HepG2 (cell line): ENCODE measurements around the gene TMEM219. TPM values are rescaled to one million over a fixed set of nuclear protein-coding genes. Genes with fewer than 3 reads are reported as not detected.

Experiments
- ARNT ChIP-seq: fragments of 450-650 bp; IDR thresholded peaks from 2 replicates; pipeline ENCODE4 v1.6.1; 2017
- MAZ ChIP-seq, 2 experiments: sonication (generic) in 1 of 2; formaldehyde crosslinking in 1 of 2; IDR thresholded peaks; 2 replicates each; pipeline versions ENCODE4 v1.5.0 to v1.6.1; 2012 to 2020; ENCODE audit warnings: low read depth in 2 of 2, mild to moderate bottlenecking in 2 of 2, borderline replicate concordance in 1 of 2, improper control_type of control experiment in 1 of 2, low read length in 1 of 2, missing genetic modification reagents in 1 of 2, moderate library complexity in 1 of 2
- MIER2 ChIP-seq: IDR thresholded peaks from 2 replicates; pipeline ENCODE4 v1.6.1; 2016; ENCODE audit warnings: missing biosample characterization, missing genetic modification reagents
- THRA ChIP-seq: sonication (generic); formaldehyde crosslinking; IDR thresholded peaks from 2 replicates; pipeline ENCODE4 v1.4.0; 2020; ENCODE audit warnings: missing genetic modification reagents, borderline replicate concordance
- ZBTB40 ChIP-seq, 2 experiments: fragments of 450-650 bp in 1 of 2; sonication (generic) in 1 of 2; formaldehyde crosslinking in 1 of 2; IDR thresholded peaks; 2 replicates each; pipeline versions ENCODE4 v1.6.1 to v1.8.0; 2016 to 2022; ENCODE audit warnings: antibody characterized with exemption in 1 of 2, mild to moderate bottlenecking in 1 of 2, missing genetic modification reagents in 1 of 2
- ZNF761 ChIP-seq: sonication (generic); formaldehyde crosslinking; conservative IDR thresholded peaks from 2 replicates; pipeline ENCODE4 v1.4.0; 2020; ENCODE audit warnings: mild to moderate bottlenecking, missing genetic modification reagents
- polyA plus RNA-seq, 8 experiments: library from polyadenylated mRNA; depleted of rRNA in 3 of 8; stranded (reverse) in 7 of 8; unstranded in 1 of 8; fragments of >200 nt; fragmentation: Illumina TruSeq in 4 of 8; extraction: Trizol in 4 of 8; gene quantifications; 2 replicates each; pipeline versions ENCODE4 v1.2.1 to v1.2.3, GENCODE V29; 2011 to 2016; ENCODE audit warnings: low read depth in 4 of 8, missing spikeins in 1 of 8, mixed read lengths in 1 of 8; ENCODE audit not compliant: insufficient read depth in 1 of 8
- total RNA-seq, 5 experiments: library from RNA; depleted of rRNA; stranded (reverse); fragments of >200 nt; fragmentation: Illumina TruSeq; extraction: Trizol; gene quantifications; 2 replicates each; pipeline ENCODE4 v1.2.3, GENCODE V29; 2016; ENCODE audit warnings: low read depth in 1 of 5
- TF ChIP-seq, protein P1 (sequence below): IDR thresholded peaks from 2 replicates; pipeline ENCODE4 v1.6.1; 2012; ENCODE audit warnings: low read length, improper control_type of control experiment
- TF ChIP-seq, protein P2 (sequence below): sonication (generic); formaldehyde crosslinking; IDR thresholded peaks from 2 replicates; pipeline ENCODE4 v1.8.1; 2023; ENCODE audit warnings: mild to moderate bottlenecking, missing genetic modification reagents

Gene TMEM219
- total and polyA plus RNA-seq, 2 of the 13 experiments (the other 11 are each of a cell fraction or from before 2014, with no cell fraction given), result 105 to 115 TPM

- no peak for TF ChIP-seq MAZ (IDR thresholded peaks at IDR 0.05; ENCODE audit: borderline replicate concordance, low read depth, low read length)
- TF ChIP-seq MAZ (CRISPR knock-in tag; IDR thresholded peaks at IDR 0.05; ENCODE audit: low read depth), result 0 out of 2 replicates have a peak, but pooled peaks have one; percentile 40
- TF ChIP-seq ARNT, result no peak
- TF ChIP-seq ZNF761, result no peak; the same call in 1 of the 2 replicates
- TF ChIP-seq, protein P1, sequence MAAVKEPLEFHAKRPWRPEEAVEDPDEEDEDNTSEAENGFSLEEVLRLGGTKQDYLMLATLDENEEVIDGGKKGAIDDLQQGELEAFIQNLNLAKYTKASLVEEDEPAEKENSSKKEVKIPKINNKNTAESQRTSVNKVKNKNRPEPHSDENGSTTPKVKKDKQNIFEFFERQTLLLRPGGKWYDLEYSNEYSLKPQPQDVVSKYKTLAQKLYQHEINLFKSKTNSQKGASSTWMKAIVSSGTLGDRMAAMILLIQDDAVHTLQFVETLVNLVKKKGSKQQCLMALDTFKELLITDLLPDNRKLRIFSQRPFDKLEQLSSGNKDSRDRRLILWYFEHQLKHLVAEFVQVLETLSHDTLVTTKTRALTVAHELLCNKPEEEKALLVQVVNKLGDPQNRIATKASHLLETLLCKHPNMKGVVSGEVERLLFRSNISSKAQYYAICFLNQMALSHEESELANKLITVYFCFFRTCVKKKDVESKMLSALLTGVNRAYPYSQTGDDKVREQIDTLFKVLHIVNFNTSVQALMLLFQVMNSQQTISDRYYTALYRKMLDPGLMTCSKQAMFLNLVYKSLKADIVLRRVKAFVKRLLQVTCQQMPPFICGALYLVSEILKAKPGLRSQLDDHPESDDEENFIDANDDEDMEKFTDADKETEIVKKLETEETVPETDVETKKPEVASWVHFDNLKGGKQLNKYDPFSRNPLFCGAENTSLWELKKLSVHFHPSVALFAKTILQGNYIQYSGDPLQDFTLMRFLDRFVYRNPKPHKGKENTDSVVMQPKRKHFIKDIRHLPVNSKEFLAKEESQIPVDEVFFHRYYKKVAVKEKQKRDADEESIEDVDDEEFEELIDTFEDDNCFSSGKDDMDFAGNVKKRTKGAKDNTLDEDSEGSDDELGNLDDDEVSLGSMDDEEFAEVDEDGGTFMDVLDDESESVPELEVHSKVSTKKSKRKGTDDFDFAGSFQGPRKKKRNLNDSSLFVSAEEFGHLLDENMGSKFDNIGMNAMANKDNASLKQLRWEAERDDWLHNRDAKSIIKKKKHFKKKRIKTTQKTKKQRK, result no peak
- TF ChIP-seq, protein P2, sequence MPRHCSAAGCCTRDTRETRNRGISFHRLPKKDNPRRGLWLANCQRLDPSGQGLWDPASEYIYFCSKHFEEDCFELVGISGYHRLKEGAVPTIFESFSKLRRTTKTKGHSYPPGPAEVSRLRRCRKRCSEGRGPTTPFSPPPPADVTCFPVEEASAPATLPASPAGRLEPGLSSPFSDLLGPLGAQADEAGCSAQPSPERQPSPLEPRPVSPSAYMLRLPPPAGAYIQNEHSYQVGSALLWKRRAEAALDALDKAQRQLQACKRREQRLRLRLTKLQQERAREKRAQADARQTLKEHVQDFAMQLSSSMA (CRISPR knock-in tag), result 0 out of 2 replicates have a peak, but pooled peaks have one; percentile 40
- TF ChIP-seq MIER2, result 0 out of 2 replicates have a peak, but pooled peaks have one; percentile 6
- TF ChIP-seq ZBTB40 (IDR thresholded peaks at IDR 0.05), result no peak
- TF ChIP-seq ZBTB40 (CRISPR knock-in tag; IDR thresholded peaks at IDR 0.05), result no peak
- no peak for TF ChIP-seq THRA (CRISPR knock-in tag)
- TF ChIP-seq, all 625 proteins: peak for 99
Observed at GRCh38 chr16:29943846-29944799, 17.8 kb upstream of the TMEM219 start (continued).
